ENCODE measurements around the gene FGD4.

The FGD4 gene

DNA sequence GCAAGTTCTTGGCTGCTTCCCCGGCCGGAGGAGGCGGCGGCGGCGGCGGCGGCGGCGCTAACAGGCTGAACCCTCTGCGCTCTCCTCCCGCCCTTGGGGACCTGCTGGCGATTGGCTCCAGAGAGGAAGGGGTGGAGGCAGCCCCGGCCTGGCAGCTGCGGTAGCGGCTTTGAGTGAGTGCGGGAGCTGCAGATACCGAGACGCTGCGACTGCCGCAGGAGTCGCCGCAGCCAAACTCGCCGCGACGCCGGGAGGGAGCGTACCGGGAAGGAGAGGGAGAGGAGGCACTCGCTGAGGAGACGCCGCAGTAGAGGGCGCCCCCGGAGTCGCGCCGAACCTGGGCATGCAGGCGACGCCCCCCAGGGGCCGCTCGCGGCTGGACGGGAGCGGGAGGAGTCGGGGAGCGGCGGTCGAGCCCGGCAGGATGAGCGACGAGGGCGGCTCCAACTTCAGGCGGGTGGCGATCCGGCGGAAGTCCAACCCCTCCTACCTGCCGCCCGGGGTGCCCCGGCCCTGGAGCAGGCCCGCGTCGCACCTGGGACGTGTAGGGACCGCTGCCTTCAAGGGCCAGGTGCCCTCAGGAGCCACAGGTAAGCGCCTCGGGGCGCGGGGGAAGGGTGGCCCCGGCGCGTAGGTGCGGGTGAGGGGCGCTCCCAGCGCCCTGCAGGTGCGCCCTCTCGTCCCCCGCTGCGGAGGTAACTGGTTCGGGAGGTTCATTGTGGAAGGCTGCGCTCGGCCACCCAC lies at the start of gene FGD4:
FGD4 (plus strand) TSS at position 189 of the 744 bp plus-strand sequence.
- DNase-seq (ENCODE audit: low read depth): peak; percentile 43

DNA sequence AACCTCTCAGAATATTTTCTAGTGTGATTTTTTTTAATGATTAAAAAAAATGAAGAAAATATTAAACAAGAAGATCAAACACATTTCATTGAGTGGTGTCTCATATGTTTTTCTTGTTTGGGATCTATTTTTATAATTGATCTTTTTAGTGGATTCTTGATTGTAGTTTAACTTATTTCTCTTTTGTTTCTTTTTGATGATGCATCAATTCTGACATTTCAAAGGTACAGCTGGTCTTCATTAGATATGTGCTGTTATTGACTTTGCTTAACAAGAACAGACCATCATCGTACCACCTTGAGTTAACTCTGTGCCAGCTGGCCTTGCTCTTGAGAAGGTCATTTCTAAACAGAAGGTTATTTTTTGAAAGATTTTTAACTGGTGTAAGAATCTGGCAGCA lies 45.8 kb upstream of the FGD4 start:
- DNase-seq (ENCODE audit: low read depth): no peak

DNA sequence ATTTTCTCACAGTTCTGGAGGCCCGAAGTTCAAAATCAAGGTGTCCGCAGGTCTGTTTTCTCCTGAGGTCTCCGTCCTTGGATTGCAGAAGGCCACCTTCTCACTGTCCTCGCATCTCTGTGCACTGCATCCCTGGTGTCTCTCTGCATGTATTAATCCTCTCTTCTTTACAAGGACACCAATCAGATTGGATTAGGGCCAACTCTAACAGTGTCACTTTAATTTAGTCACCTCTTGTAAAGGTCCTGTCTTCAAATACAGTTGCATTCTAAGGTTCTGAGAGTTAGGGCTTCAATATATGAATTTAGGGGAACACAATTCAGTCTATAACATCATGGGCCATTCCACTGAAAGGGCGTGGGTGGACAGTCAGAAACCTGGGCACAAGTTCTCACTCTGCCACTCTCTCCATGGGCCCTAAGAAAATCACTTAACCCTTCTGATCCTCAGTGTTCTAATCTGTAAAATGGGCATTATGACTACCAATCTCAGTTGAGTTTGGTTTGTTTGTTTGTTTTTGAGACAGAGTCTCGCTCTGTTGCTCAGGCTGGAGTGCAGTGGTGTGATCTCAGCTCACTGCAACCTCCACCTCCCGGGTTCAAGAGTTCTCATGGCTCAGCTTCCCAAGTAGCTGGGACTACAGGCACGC lies 41.6 kb upstream of the FGD4 start:
- DNase-seq (ENCODE audit: low read depth): no peak

DNA sequence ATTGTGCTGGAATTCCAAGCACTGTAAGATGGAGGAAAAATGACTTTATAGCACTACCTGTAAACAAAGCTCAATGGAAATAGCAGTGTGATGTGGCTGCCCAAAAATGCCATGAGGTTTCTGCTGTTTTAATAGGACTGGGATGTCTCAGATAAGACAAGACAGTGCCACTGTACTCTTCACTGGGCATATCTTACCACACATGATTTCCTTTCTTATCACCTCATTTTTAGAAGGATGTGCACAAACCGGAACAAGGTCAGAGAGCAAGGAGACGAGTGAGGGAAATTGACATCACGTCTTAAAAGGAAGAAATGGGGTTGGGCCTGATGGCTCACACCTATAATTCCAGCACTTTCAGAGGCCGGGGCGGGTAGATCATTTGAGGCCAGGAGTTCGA lies 38.4 kb upstream of the FGD4 start:
- DNase-seq (ENCODE audit: low read depth): no peak

DNA sequence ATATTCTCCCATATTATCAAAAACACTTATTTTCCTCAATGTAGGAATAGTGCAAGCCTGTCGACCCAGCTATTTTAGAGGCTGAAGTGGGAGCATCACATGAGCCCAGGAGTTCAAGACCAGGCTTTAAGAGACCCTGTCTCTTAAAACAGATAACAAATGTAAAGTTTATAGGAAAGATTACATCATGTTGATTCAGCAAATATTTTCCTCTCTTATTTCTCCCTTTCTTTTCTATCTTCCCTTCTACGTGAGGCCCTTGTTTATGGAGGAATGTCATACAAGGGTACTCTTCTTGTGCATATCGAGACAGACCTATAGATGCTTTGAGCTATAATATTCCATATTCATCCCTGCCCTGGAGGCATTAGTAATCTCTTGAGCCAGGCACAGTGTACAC lies 36.5 kb upstream of the FGD4 start:
- no peak for DNase-seq (ENCODE audit: low read depth)

DNA sequence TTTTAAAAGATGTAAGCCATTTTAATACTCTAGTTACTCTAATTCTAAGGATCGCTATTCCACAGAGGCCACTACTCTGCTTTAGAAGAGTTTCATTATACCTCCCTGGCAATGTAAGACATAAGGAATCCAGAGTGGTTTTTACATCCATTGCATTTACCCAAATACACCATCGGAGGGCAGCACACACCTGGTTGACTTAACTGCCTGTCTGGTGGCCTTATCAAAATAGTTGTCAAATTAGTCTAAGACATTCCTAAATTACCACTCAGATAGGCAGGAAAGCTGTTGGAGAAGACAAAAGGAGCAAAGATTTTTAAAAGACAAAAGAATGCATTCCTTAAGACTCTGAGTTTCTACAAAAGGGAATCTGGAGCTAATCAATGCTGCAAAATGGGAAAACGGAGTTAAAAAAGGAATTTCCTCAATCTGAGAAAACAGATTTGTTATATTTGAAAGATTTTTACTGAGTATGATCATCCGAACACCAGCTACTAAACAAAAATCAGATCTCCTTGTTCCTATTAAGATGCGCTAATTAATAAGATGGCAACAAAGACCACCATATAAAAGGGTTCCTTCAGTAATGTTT lies 33.8 kb upstream of the FGD4 start:
- peak; percentile 13 for DNase-seq (ENCODE audit: low read depth)

DNA sequence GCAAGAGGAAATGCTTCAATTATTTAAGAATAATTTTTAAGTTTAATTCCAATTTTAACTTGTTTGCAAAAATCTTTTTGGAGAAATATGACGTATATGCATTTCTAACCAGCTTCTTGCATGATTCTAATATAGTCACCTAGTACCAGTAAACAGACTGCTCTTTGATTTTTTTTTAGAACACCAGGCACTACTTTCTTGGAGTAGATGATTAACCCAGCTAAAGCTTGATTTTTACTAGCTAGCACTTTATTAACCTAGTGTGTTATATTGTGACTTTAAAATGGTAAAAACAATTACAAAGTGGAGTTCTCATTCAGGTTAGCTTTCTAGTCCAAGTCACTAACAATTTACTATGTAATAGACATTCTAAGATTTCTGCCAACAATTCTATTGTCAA lies 32.6 kb upstream of the FGD4 start:
- DNase-seq (ENCODE audit: low read depth): no peak

DNA sequence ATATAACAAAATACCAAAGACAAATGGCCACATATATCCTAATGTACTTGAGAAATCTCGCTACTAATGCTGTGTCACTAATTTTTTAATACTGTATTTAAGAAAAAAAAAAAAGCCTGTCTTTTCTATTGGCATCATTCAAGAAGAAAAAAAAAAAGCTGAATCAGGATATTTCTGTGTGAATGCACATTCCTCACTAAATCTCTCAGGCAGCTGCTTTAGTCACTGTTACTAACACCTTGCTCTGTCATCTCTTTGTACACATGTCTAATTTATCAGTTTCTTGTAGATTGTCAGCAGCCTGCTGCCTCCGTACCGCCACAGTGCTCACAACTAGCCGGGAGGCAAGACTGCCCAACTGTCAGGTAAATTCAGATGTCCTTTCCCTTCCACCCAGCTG lies 32.0 kb upstream of the FGD4 start:
- no peak for DNase-seq (ENCODE audit: low read depth)

DNA sequence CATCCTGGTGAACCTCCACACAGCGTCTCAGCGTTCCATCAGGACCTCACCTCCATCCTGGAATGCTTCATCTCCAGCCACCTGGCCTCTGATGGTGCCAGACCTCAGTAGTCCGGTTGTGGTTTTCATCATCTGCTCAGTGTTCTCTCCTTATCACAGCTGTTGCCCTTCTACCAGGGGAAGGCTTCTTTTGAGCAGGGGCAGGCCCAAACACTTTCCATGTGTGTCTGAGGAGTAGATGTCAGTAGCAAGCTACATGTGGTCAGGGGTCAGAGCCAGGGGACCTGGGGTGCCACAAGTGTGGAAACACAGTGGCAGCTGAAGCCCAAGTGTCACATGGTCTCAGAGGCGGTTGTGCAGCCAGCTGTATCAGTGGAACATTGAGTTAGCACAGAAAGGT lies 30.2 kb upstream of the FGD4 start:
- no peak for DNase-seq (ENCODE audit: low read depth)

DNA sequence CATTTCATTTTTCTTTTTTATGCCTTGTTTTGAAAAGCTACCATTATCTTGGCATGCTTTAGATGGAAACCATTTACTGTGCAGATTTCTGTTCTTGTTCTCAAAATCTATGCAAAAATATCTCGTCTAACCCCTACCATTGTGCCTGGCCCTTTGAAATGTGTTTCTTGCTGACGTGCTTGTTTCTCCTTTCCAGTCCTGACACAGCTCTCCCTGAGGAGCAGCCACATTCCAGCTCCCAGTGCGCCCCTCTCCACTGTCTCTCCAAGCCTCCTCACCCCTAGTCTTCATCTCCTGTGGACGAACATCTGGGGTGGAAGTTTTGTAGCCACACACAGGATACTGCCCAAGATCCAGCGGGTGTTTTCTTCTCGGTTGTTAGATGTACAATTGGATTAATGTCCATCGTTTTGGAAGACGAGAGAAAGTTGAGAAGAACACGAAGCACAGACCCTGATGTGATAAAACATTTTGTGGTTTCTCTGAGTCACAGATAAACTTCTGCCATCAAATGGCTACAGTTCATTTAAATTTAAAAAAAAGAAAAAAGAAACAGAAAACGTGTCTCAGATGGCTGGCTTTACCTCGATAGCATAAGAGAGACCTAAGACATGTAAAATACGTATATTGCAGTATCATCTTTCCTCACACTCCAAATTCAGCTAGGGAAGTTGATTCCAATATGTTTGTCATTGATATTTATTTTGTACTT lies 21.9 kb upstream of the FGD4 start:
- DNase-seq (ENCODE audit: low read depth): no peak

DNA sequence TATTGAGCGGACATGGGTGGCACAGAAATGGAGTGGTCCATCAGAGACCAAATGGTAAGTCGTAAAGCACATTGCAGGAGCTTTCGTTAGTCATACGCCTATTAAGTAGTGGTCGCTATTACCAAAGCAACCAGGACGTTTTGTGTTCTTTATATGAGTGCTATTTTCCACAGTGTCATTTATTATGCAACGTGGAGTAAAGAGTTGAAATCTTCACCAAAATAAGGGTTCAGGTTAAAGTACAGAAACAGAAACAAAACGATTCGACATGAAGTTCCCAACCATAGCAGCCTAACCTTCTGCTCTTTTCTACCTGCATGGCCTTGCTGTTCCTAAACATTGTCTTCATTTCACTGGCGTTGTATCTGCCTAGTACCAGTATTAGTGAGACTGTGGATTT lies 20.1 kb upstream of the FGD4 start:
- DNase-seq (ENCODE audit: low read depth): no peak

DNA sequence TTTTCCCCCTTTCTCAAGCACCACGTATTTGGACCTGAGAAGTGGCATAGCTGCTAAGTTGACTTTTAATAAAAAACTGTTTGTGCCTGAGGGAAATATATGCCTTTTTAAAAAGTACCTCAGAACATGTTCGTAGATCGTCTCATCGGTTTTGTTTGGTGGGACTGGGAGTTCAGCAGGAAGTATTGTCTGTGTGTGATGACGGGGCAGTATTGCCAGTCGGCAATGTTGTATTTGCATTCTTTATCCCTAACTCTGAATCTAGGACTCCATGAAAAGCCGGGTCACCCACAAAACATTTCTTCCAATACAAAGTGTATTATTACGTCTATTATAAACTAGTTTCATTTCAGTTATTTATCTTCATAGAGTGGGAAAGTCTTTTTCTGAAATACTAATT lies 19.7 kb upstream of the FGD4 start:
- no peak for DNase-seq (ENCODE audit: low read depth)

DNA sequence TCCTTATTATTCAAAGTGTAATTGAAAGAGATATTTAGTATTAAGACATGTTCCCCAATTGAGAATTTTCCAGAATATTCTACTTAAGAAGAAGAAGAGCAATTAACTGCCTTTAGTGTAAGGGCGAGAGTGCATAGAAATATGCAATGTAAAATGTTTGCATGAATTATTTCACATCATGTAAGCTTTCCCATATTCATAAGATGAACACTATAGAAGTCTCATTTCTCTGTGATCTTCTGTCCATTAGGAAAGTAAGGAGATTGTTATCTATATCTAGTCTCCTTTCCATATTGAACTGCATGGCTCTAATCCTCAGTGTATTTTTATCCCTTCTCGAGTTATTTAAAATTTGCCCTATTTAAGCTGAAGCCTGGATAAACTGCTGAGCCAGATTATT lies 17.1 kb upstream of the FGD4 start:
- DNase-seq (ENCODE audit: low read depth): no peak

DNA sequence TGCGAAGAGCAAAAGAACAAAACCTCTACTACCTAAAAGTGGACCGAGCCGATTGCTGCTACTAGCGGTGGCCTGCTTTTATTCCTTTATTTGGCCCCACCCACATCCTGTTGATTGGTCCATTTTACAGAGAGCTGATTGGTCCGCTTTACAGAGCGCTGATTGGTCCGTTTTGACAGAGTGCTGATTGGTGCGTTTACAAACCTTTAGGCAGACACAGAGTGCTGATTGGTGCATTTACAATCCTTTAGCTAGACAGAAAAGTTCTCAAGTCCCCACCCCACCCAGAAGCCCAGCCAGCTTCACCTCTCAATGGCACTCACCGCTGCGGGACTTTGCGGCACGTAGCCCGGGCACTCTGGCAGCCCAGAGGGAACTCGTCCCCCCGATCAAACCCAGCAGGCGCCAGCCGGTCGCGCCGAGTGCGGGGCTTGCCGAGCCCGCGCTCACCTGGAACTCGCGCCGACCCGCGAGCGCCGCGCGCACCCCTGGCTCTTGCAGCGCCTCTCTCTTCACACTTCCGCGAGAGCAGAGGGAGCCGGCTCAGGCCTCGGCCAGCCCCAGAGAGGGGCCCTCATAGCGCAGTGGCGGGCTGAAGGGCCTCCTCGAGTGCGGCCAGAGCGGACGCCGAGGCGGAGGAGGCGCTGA lies 8.7 kb upstream of the FGD4 start:
- DNase-seq (ENCODE audit: low read depth): no peak

DNA sequence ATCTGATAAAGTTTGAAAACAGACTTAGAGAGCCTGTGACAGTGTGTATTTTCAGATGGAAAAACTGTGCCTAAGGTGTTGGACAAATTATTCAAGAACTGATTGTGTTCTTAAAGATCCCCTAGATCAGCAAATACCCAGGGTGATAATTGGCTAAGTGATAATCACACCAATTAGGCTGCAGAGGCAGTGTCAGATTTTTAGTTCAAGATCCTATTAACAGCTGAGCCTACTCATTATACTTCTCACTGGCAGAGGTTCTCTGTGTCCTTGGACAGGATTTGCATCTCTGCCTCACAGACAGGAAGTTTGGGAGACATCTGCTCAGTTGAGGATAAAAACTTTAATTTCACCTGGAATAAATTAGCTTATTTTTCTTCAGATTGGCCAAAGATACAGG lies 4.3 kb upstream of the FGD4 start:
- no peak for DNase-seq (ENCODE audit: low read depth)

DNA sequence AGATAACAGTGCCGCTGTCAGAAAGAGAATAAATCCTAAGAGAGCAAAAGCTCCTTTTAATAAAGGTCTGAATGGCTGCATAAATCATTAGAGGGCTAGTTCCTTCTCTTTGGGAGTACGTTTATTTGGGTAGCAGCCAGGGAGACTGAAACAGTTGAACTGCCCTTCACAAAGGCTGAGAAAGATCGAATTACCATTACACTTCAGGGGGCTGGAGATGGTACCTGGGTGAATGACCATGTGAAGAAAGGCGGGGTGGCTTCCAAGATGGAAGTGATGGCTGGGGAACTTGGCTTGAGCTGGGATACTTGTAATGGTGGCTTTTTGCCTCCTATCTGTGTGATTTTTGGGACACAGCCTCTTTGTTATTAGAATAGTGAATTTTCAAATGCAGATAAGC lies 1.7 kb upstream of the FGD4 start:
- DNase-seq (ENCODE audit: low read depth): no peak

DNA sequence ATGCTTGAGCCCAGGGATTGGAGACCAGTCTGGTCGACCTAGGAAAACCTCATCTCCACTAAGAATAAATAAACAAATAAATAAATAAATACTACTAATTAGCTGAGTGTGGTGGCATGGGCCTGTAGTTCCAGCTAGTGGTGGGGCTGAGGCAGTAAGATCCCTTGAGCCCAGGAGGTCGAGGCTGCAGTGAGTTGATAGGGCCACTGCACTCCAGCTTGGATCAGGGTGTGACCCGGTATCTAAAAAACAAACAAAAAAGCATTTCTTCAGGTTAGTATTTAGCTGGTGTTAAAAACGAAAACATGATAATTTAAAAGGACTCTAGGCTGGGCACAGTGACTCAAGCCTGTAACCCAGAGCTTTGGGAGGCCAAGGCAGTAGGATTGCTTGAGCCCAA lies 1.2 kb upstream of the FGD4 start:
- DNase-seq (ENCODE audit: low read depth): no peak

DNA sequence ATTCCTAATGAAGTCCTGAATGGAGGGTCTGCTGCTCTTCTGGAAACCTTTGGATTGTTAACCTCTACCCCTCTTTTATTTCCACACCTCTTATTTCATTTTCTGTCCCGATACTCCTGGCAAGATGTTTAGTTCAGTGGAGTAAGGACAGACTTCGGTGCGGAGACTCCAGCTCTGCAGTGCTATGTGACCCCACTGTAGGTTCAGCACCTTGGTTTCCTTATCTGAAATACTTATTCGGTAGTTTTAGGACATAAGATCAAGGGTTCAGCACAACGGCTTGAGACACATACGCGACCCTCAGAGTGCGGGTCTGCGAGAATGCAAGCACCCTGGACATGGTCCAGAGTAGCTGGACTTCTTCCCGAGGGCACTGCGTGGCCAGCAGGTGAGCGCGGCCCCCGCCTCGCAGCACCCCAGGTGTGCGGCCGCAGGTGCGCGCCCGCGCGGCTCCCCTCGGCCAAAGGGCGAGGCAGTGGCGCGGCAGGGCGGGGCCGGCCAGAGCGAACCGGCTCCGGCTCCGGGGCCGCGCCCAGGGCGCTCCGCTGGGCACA lies 465 bp upstream of the FGD4 start:
- DNase-seq (ENCODE audit: low read depth): no peak

DNA sequence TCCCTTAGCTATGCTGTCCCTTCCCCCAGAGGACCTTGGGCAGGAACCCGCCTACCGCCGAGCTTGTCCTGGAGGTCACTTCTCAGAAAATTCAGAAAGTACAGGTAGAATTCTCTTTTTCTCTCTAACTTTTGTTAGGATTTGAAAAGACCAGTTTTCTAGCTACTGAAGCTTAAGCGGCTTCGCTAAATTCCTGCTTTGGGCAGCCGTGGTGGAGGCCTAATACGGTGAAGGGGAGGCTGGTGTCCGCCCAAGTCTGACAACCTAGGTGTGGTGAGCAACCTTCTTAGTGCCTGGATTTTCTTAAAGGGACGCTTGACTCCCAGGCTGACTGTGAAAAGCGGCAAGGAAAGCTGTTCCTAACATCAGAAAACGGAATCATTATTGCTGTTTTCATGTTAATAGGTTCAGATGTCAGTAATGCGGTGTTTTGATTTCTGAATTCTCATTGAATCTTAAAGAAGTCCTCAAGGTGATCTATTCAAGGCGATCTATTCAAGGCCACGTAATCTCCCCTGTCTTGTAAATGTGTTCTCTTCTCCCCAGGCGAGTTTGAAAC lies 835 bp downstream of the FGD4 start:
- DNase-seq (ENCODE audit: low read depth): no peak

DNA sequence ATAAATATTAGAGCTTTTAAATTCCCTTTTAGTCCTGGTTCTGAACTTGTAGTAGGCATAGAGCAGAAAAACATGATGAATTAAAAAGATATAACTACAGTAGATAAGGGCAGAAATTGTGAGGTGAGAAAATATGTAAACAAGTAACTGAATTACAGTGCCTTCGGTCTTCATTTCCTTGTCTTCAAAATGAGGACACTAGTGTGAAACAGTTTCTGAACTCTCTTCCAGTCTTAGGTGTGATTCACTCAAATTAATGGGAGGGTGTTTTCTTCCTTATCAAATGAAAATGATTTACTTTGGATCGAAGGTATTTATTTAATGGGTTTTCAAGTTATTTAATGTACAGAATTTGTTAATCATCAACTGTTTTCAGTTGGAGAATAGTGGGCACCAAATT lies 1.5 kb downstream of the FGD4 start:
- DNase-seq (ENCODE audit: low read depth): no peak

DNA sequence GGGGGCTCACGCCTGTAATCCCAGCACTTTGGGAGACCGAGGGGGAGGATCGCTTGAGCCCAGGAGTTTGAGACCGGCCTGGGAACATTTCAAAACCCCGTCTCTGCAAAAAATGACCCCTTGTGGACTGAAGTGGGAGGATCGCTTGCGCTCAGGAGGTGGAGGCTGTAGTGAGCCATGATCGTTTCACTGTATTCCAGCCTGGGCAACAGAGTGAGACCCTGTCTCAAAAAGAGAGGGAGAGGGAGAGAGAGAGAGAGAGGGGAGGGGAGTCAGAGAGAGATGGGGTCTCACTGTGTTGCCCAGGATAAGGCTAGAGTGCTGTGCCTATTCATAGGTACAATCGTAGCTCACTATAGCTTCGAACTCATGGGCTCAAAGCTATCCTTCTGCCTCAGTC lies 2.8 kb downstream of the FGD4 start:
- DNase-seq (ENCODE audit: low read depth): no peak

DNA sequence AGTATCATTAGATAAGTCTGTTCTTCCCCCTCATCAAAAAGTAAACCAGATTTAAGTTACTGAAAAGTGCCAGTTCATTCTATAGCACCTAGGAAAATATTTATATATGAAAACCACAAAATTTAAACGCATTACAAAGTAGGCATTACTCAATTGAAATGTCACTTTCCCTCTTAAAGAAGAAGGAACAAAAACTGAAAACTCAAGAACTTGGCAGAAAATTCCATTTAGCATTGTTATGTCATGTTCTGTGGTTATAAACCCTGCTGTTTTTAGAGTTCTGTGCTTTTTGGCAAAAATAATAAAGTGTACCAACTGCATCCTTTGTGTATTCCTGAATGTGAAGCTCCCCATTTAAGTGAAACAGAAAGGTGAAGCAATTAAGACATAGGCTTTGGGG lies 3.6 kb downstream of the FGD4 start:
- DNase-seq (ENCODE audit: low read depth): no peak
